Calu3 (cell line): ENCODE measurements around the gene SPPL2C. TPM values are rescaled to one million over a fixed set of nuclear protein-coding genes. Genes with fewer than 3 reads are reported as not detected.

ENCODE experiments used
- BruUV-seq: library from RNA; stranded (reverse); fragments of 400-500 nt; replicated peaks from 2 replicates; lab custom pipeline; 2021; lab: Mats Ljungman, UMichigan
- CTCF ChIA-PET: fragments of 300-600 bp; sonication (Branson Sonifier 250); formaldehyde crosslinking; loops from one replicate; lab custom pipeline; 2022; ENCODE audit warnings: antibody characterized with exemption; lab: Charles Lee
- DNase-seq: peaks from one replicate; pipeline ENCODE4 v3.0.0; 2022
- H3K27ac Mint-ChIP-seq: one replicate; pipeline ENCODE4 v1.8.0; 2022; ENCODE audit warnings: mixed read lengths; ENCODE audit not compliant: unreplicated experiment
- H3K27me3 Mint-ChIP-seq: one replicate; pipeline ENCODE4 v1.8.0; 2022; ENCODE audit warnings: mixed read lengths; ENCODE audit not compliant: unreplicated experiment
- H3K36me3 Mint-ChIP-seq: one replicate; pipeline ENCODE4 v1.8.0; 2022; ENCODE audit warnings: mild to moderate bottlenecking, moderate library complexity, mixed read lengths; ENCODE audit not compliant: insufficient read depth, unreplicated experiment
- H3K4me1 Mint-ChIP-seq: one replicate; pipeline ENCODE4 v1.8.0; 2022; ENCODE audit warnings: mild to moderate bottlenecking, low read depth, mixed read lengths; ENCODE audit not compliant: unreplicated experiment
- H3K4me3 Mint-ChIP-seq: one replicate; pipeline ENCODE4 v1.8.0; 2022; ENCODE audit warnings: mild to moderate bottlenecking, low read depth, moderate library complexity, mixed read lengths; ENCODE audit not compliant: unreplicated experiment
- H3K9me3 Mint-ChIP-seq: one replicate; pipeline ENCODE4 v1.8.0; 2022; ENCODE audit warnings: low read depth, mixed read lengths; ENCODE audit not compliant: unreplicated experiment
- CTCF ChIP-seq: fragments of 200-600 bp; IDR thresholded peaks from one replicate; pipeline ENCODE4 v1.8.0; 2022; ENCODE audit warnings: antibody characterized with exemption; ENCODE audit not compliant: unreplicated experiment
- intact Hi-C: fragments of 100-400 bp; cut with micrococcal nuclease; formaldehyde crosslinking; loops from one replicate; pipeline ENCODE4 v1.10.0; 2022; ENCODE audit not compliant: unreplicated experiment
- total RNA-seq: library from RNA; stranded (reverse); gene quantifications from 2 replicates; pipeline ENCODE4 v1.2.3, GENCODE V29; 2022

Gene SPPL2C
- total RNA-seq, 1 experiment from 2014 or later, result not detected

- no peak overlapping the region for H3K27ac Mint-ChIP-seq
- peaks cover 89% of the 10 kb centered on the region for H3K27me3 Mint-ChIP-seq
- no TSS peak for BruUV-seq
- CTCF ChIA-PET, result interaction anchor here (1.0 kb wide), 1 partner anchor 11 kb away, joined by 3 read pairs; no protein-coding TSS in a partner anchor
- TF ChIP-seq CTCF, result no peak
- H3K9me3 Mint-ChIP-seq, result no peaks in the 10 kb centered on the region
- no peaks in the 10 kb centered on the region for H3K4me1 Mint-ChIP-seq
- H3K36me3 Mint-ChIP-seq, result no peaks in the 10 kb centered on the region
- no peak for DNase-seq
- intact Hi-C loops, result no loop called here
- no peak overlapping the region for H3K4me3 Mint-ChIP-seq
These were observed 29.5 kb downstream of the SPPL2C start for GRCh38 chr17:45874151-45874550.

GRCh38 chr17:45876539-45876938, 31.9 kb downstream of the SPPL2C start:
- Mint-ChIP-seq H3K27ac (no peak overlapping the region), H3K4me1 (no peaks in the 10 kb centered on the region), H3K36me3 (no peaks in the 10 kb centered on the region), H3K27me3 (peaks cover 80% of the 10 kb centered on the region), H3K4me3 (no peak overlapping the region), H3K9me3 (no peaks in the 10 kb centered on the region)
- TF ChIP-seq CTCF, result no peak
- no peak for DNase-seq
- CTCF ChIA-PET, result interaction anchor here (1.1 kb wide), 1 partner anchor 19 kb away, joined by 3 read pairs; no protein-coding TSS in a partner anchor
- intact Hi-C loops, result no loop called here
- no TSS peak for BruUV-seq

- Mint-ChIP-seq H3K4me3 (no peak overlapping the region), H3K4me1 (no peaks in the 10 kb centered on the region), H3K36me3 (no peaks in the 10 kb centered on the region), H3K27me3 (peaks cover 80% of the 10 kb centered on the region), H3K27ac (no peak overlapping the region), H3K9me3 (no peaks in the 10 kb centered on the region)
- no peak for TF ChIP-seq CTCF
- BruUV-seq, result no TSS peak
- DNase-seq, result no peak
- CTCF ChIA-PET, result no interaction called here
- intact Hi-C loops, result no loop called here
These were observed 32.8 kb downstream of the SPPL2C start for GRCh38 chr17:45877467-45877866.

GRCh38 chr17:45883063-45883462, 38.4 kb downstream of the SPPL2C start:
- H3K36me3 Mint-ChIP-seq, result no peaks in the 10 kb centered on the region
- H3K4me1 Mint-ChIP-seq, result no peaks in the 10 kb centered on the region
- H3K9me3 Mint-ChIP-seq, result no peaks in the 10 kb centered on the region
- H3K27ac Mint-ChIP-seq, result no peak overlapping the region
- no TSS peak for BruUV-seq
- intact Hi-C loops, result no loop called here
- no peak overlapping the region for H3K4me3 Mint-ChIP-seq
- H3K27me3 Mint-ChIP-seq, result peaks cover 71% of the 10 kb centered on the region
- CTCF ChIA-PET, result interaction anchor here (0.6 kb wide), 1 partner anchor 1789 kb away, joined by 4 read pairs; no protein-coding TSS in a partner anchor
- DNase-seq, result no peak
- TF ChIP-seq CTCF, result no peak
